ENCODE results near the gene DOCK1.

Gene DOCK1

DNA sequence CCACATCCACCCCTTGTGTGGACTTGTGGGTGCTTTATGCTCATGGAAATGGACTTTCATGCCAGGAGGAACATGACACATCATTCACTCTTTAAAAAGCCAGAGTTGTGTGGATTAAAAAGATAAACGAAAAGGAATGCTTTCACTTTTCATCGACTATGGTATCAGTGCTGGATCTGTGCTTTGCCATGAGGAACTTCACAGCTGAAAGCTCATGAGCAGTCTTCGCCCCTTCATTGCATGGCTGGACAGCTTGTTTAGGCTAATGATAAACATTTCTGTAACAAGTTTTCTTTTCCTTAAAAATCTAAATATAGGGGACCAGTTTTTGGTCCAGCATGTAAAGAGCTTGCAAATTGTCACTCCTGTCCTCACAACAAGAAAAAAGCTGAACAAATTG is 470.2 kb downstream of the DOCK1 start:
- no peak overlapping the region for H4K91ac ChIP-seq (ENCODE audit: low read length)
- H2BK12ac ChIP-seq (ENCODE audit: low read length in 2 of 2): no peak overlapping the region
- H2BK120ac ChIP-seq (ENCODE audit: low read depth, low read length): no peak overlapping the region
- no peak overlapping the region for H3K4me2 ChIP-seq (ENCODE audit: low read length, poor library complexity, severe bottlenecking)
- H3K27ac ChIP-seq (ENCODE audit: low read length, poor library complexity, severe bottlenecking): no peak overlapping the region
- peaks cover 18 to 62% of the 10 kb centered on the region in 2 experiments for H3K36me3 ChIP-seq (ENCODE audit: control insufficient read depth in 1 of 2, insufficient read depth in 2 of 2, low read depth in 1 of 2, low read length in 2 of 2)
- H3K9ac ChIP-seq (ENCODE audit: low read length): no peak overlapping the region
- H3K9me3 ChIP-seq (ENCODE audit: control insufficient read depth, low read length): no peaks in the 10 kb centered on the region
- H3K4me1 ChIP-seq (ENCODE audit: control insufficient read depth, insufficient read depth, low read depth, low read length): no peaks in the 10 kb centered on the region
- H2AK5ac ChIP-seq (ENCODE audit: low read length, severe bottlenecking): no peak overlapping the region
- peaks cover 3% of the 10 kb centered on the region for H3K79me1 ChIP-seq (replicated peaks; ENCODE audit: low read length, poor library complexity, severe bottlenecking)
- H3K18ac ChIP-seq (ENCODE audit: low read depth in 1 of 2, low read length in 2 of 2): no peak overlapping the region
- peak; percentile 64 for DNase-seq
- H2AFZ ChIP-seq (ENCODE audit: low read depth, low read length): no peak overlapping the region
- H3K27me3 ChIP-seq (ENCODE audit: control insufficient read depth in 1 of 2, insufficient read depth in 1 of 2, low read length in 2 of 2): no peaks in the 10 kb centered on the region
- H2BK5ac ChIP-seq (ENCODE audit: low read depth, low read length, poor library complexity, severe bottlenecking): no peak overlapping the region
- H3K23ac ChIP-seq (ENCODE audit: low read length in 2 of 2): no peak overlapping the region
- no peak overlapping the region for H3K4me3 ChIP-seq (ENCODE audit: insufficient read depth in 1 of 2, low read depth in 1 of 2, low read length in 2 of 2)
- 58% methylated on average over 2 of the region's 3 CpGs for WGBS
- no peak overlapping the region for H3K4ac ChIP-seq (ENCODE audit: low read depth in 1 of 2, low read length in 2 of 2)
- H4K8ac ChIP-seq (ENCODE audit: low read length): no peak overlapping the region
- H2BK15ac ChIP-seq (ENCODE audit: low read depth, poor library complexity, severe bottlenecking): no peak overlapping the region
- H3K14ac ChIP-seq (ENCODE audit: low read length in 2 of 2): no peak overlapping the region

DNA sequence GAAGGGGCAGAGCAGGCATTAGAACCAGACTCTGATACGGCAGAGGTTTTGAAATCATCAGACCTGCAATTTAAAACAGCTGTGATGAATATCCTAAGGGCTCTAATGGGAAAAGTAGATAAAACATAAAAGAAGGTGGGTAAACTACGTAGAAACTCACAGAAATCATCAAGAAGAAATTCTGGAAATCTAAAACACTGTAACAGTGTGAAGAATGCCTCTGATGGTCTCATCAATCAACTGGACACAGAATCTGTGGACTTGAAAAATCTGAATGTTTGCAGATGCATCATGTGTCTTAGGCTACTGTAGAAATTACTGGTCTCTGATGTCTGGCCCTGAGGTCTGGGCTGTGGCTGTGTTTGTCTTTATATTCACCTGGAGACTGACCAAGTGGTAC is 470.8 kb downstream of the DOCK1 start:
- Histone ChIP-seq H2AK5ac (ENCODE audit: low read length, severe bottlenecking) (no peak overlapping the region), H3K14ac (ENCODE audit: low read length in 2 of 2) (no peak overlapping the region), H2AFZ (ENCODE audit: low read depth, low read length) (no peak overlapping the region), H3K27me3 (ENCODE audit: control insufficient read depth in 1 of 2, insufficient read depth in 1 of 2, low read length in 2 of 2) (no peaks in the 10 kb centered on the region), H3K4me1 (ENCODE audit: control insufficient read depth, insufficient read depth, low read depth, low read length) (no peaks in the 10 kb centered on the region), H3K4me3 (ENCODE audit: insufficient read depth in 1 of 2, low read depth in 1 of 2, low read length in 2 of 2) (no peak overlapping the region), H2BK15ac (ENCODE audit: low read depth, poor library complexity, severe bottlenecking) (no peak overlapping the region), H3K36me3 (ENCODE audit: control insufficient read depth in 1 of 2, insufficient read depth in 2 of 2, low read depth in 1 of 2, low read length in 2 of 2) (peaks cover 18 to 63% of the 10 kb centered on the region in 2 experiments), H3K23ac (ENCODE audit: low read length in 2 of 2) (no peak overlapping the region), H3K9me3 (ENCODE audit: control insufficient read depth, low read length) (no peaks in the 10 kb centered on the region), H3K79me1 (replicated peaks; ENCODE audit: low read length, poor library complexity, severe bottlenecking) (peaks cover 3% of the 10 kb centered on the region), H3K9ac (ENCODE audit: low read length) (no peak overlapping the region), H3K4ac (ENCODE audit: low read depth in 1 of 2, low read length in 2 of 2) (no peak overlapping the region), H3K18ac (ENCODE audit: low read depth in 1 of 2, low read length in 2 of 2) (no peak overlapping the region), H2BK120ac (ENCODE audit: low read depth, low read length) (no peak overlapping the region), H3K4me2 (ENCODE audit: low read length, poor library complexity, severe bottlenecking) (no peak overlapping the region), H4K91ac (ENCODE audit: low read length) (no peak overlapping the region), H2BK12ac (ENCODE audit: low read length in 2 of 2) (no peak overlapping the region), H3K27ac (ENCODE audit: low read length, poor library complexity, severe bottlenecking) (no peak overlapping the region), H4K8ac (ENCODE audit: low read length) (no peak overlapping the region), H2BK5ac (ENCODE audit: low read depth, low read length, poor library complexity, severe bottlenecking) (no peak overlapping the region)
- DNase-seq: no peak
- WGBS: 94% methylated on average over 1 of the region's 2 CpGs

DNA sequence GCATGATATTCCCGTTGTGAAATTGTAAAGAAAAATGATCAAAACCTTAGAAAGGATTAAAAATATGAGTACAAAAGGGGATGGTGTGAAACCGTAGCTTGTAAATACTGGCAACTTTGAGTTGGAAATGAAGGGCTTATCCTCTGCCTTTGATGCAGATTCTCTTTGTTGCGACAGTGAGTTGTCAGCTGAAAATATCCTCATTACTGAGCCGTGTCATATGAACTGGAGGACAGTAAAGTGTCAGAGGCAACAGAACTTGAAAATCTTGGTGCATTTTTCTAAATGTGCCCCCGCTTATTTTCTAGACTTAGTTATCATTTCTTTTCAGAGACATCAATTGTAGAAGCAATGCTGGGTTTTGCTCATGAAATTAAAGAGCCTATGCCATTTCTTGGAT is 473.4 kb downstream of the DOCK1 start:
- no peak overlapping the region for H3K18ac ChIP-seq (ENCODE audit: low read depth in 1 of 2, low read length in 2 of 2)
- no peaks in the 10 kb centered on the region for H3K9me3 ChIP-seq (ENCODE audit: control insufficient read depth, low read length)
- H3K27me3 ChIP-seq (ENCODE audit: control insufficient read depth in 1 of 2, insufficient read depth in 1 of 2, low read length in 2 of 2): no peaks in the 10 kb centered on the region
- H2BK5ac ChIP-seq (ENCODE audit: low read depth, low read length, poor library complexity, severe bottlenecking): no peak overlapping the region
- H2AFZ ChIP-seq (ENCODE audit: low read depth, low read length): no peak overlapping the region
- no peak overlapping the region for H2AK5ac ChIP-seq (ENCODE audit: low read length, severe bottlenecking)
- H2BK15ac ChIP-seq (ENCODE audit: low read depth, poor library complexity, severe bottlenecking): no peak overlapping the region
- peaks cover 21 to 72% of the 10 kb centered on the region in 2 experiments for H3K36me3 ChIP-seq (ENCODE audit: control insufficient read depth in 1 of 2, insufficient read depth in 2 of 2, low read depth in 1 of 2, low read length in 2 of 2)
- H2BK120ac ChIP-seq (ENCODE audit: low read depth, low read length): no peak overlapping the region
- DNase-seq: no peak
- no peak overlapping the region for H3K4me3 ChIP-seq (ENCODE audit: insufficient read depth in 1 of 2, low read depth in 1 of 2, low read length in 2 of 2)
- H3K23ac ChIP-seq (ENCODE audit: low read length in 2 of 2): no peak overlapping the region
- no peak overlapping the region for H3K4ac ChIP-seq (ENCODE audit: low read depth in 1 of 2, low read length in 2 of 2)
- H3K4me2 ChIP-seq (ENCODE audit: low read length, poor library complexity, severe bottlenecking): no peak overlapping the region
- H3K27ac ChIP-seq (ENCODE audit: low read length, poor library complexity, severe bottlenecking): no peak overlapping the region
- H4K91ac ChIP-seq (ENCODE audit: low read length): no peak overlapping the region
- no peak overlapping the region for H3K9ac ChIP-seq (ENCODE audit: low read length)
- H4K8ac ChIP-seq (ENCODE audit: low read length): no peak overlapping the region
- H3K14ac ChIP-seq (ENCODE audit: low read length in 2 of 2): no peak overlapping the region
- H3K79me1 ChIP-seq (replicated peaks; ENCODE audit: low read length, poor library complexity, severe bottlenecking): peaks cover 3% of the 10 kb centered on the region
- no peak overlapping the region for H2BK12ac ChIP-seq (ENCODE audit: low read length in 2 of 2)
- WGBS: 93% methylated on average over 4 of the region's 5 CpGs
- no peaks in the 10 kb centered on the region for H3K4me1 ChIP-seq (ENCODE audit: control insufficient read depth, insufficient read depth, low read depth, low read length)

DNA sequence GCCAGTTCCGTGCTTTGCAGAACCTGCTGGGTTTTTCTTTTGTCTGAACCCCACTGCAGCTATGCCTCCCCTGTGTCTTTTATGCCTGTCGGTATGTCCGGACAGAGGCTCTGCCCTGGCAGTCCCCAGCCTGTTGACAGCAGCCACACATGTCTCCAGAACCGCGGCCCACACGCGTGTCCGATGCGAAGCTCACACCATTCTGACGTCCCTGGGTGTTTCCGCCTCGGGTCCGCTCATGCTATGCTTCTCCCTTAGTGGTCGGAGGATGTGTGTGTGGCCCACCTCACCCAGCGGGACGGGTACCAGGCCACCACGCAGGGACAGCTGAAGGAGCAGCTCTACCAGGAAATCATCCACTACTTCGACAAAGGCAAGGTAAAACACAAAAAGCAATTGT is 479.3 kb downstream of the DOCK1 start:
- no peak overlapping the region for H2BK120ac ChIP-seq (ENCODE audit: low read depth, low read length)
- WGBS: 96% methylated on average over 17 of the region's 18 CpGs

More for the DNA sequence above, 479.3 kb downstream of the DOCK1 start:
- Histone ChIP-seq H3K9me3 (ENCODE audit: control insufficient read depth, low read length) (no peaks in the 10 kb centered on the region), H3K4me2 (ENCODE audit: low read length, poor library complexity, severe bottlenecking) (no peak overlapping the region), H3K4ac (ENCODE audit: low read depth in 1 of 2, low read length in 2 of 2) (no peak overlapping the region), H4K91ac (ENCODE audit: low read length) (no peak overlapping the region), H3K36me3 (ENCODE audit: control insufficient read depth in 1 of 2, insufficient read depth in 2 of 2, low read depth in 1 of 2, low read length in 2 of 2) (peaks cover 42 to 81% of the 10 kb centered on the region in 2 experiments), H3K14ac (ENCODE audit: low read length in 2 of 2) (no peak overlapping the region), H4K8ac (ENCODE audit: low read length) (no peak overlapping the region), H2AK5ac (ENCODE audit: low read length, severe bottlenecking) (no peak overlapping the region), H3K27ac (ENCODE audit: low read length, poor library complexity, severe bottlenecking) (no peak overlapping the region), H2BK12ac (ENCODE audit: low read length in 2 of 2) (no peak overlapping the region), H3K18ac (ENCODE audit: low read depth in 1 of 2, low read length in 2 of 2) (no peak overlapping the region), H2AFZ (ENCODE audit: low read depth, low read length) (no peak overlapping the region), H3K4me3 (ENCODE audit: insufficient read depth in 1 of 2, low read depth in 1 of 2, low read length in 2 of 2) (no peak overlapping the region), H2BK5ac (ENCODE audit: low read depth, low read length, poor library complexity, severe bottlenecking) (no peak overlapping the region), H2BK15ac (ENCODE audit: low read depth, poor library complexity, severe bottlenecking) (no peak overlapping the region), H3K27me3 (ENCODE audit: control insufficient read depth in 1 of 2, insufficient read depth in 1 of 2, low read length in 2 of 2) (no peaks in the 10 kb centered on the region), H3K79me1 (replicated peaks; ENCODE audit: low read length, poor library complexity, severe bottlenecking) (no peaks in the 10 kb centered on the region), H3K4me1 (ENCODE audit: control insufficient read depth, insufficient read depth, low read depth, low read length) (no peaks in the 10 kb centered on the region), H3K9ac (ENCODE audit: low read length) (no peak overlapping the region), H3K23ac (ENCODE audit: low read length in 2 of 2) (no peak overlapping the region)
- no peak for DNase-seq
